Fibroblast of lung (primary cell): ENCODE results near the gene RPL41. TPM values are rescaled to one million over a fixed set of nuclear protein-coding genes. Genes with fewer than 3 reads are reported as not detected.

Source experiments
- DNase-seq, 2 donors: peaks; one replicate each; pipeline versions ENCODE4 v3.0.0 to v3.0.0-alpha.2; 2010; ENCODE audit warnings: low read depth in 2 of 2
- H2AFZ ChIP-seq: 2 replicates; pipeline ENCODE4 v1.5.1; 2012; ENCODE audit warnings: low read length, control low read depth, inconsistent platforms
- H3K27ac ChIP-seq: 2 replicates; pipeline ENCODE4 v1.5.1; 2011; ENCODE audit warnings: low read length, control low read depth; ENCODE audit not compliant: insufficient read depth
- H3K27me3 ChIP-seq: 2 replicates; pipeline ENCODE4 v1.5.1; 2011; ENCODE audit warnings: mild to moderate bottlenecking, low read length; ENCODE audit not compliant: control insufficient read depth, insufficient read depth
- H3K36me3 ChIP-seq: 2 replicates; pipeline ENCODE4 v1.5.1; 2011; ENCODE audit warnings: low read length; ENCODE audit not compliant: control insufficient read depth, insufficient read depth
- H3K4me1 ChIP-seq: 2 replicates; pipeline ENCODE4 v1.5.1; 2011; ENCODE audit warnings: low read length; ENCODE audit not compliant: control insufficient read depth, insufficient read depth; ENCODE audit errors: extremely low read depth
- H3K4me2 ChIP-seq: 2 replicates; pipeline ENCODE4 v1.5.1; 2011; ENCODE audit warnings: low read length, control low read depth; ENCODE audit not compliant: insufficient read depth; ENCODE audit errors: extremely low read depth
- H3K4me3 ChIP-seq, 4 experiments: fragments of 200-600 bp in 1 of 4; sonication (generic) in 1 of 4; replicated peaks in 1 of 4; 2 replicates each; pipeline ENCODE4 v1.5.1; 2011 to 2016; ENCODE audit warnings: low read length in 4 of 4, low read depth in 3 of 4, mild to moderate bottlenecking in 3 of 4, control low read depth in 2 of 4, inconsistent platforms in 1 of 4, mixed read lengths in 1 of 4; ENCODE audit not compliant: insufficient read depth in 1 of 4; ENCODE audit errors: control extremely low read depth in 1 of 4
- H3K79me2 ChIP-seq: 2 replicates; pipeline ENCODE4 v1.5.1; 2012; ENCODE audit warnings: mild to moderate bottlenecking, low read length, inconsistent platforms; ENCODE audit not compliant: control insufficient read depth, insufficient read depth
- H3K9ac ChIP-seq: 2 replicates; pipeline ENCODE4 v1.5.1; 2011; ENCODE audit warnings: mild to moderate bottlenecking, low read length, control low read depth; ENCODE audit not compliant: insufficient read depth
- H3K9me3 ChIP-seq: 2 replicates; pipeline ENCODE4 v1.5.1; 2012; ENCODE audit warnings: low read depth, low read length; ENCODE audit not compliant: control insufficient read depth, insufficient read depth
- H4K20me1 ChIP-seq: 2 replicates; pipeline ENCODE4 v1.5.1; 2011; ENCODE audit warnings: low read length; ENCODE audit not compliant: control insufficient read depth, insufficient read depth; ENCODE audit errors: extremely low read depth
- EZH2 ChIP-seq: IDR thresholded peaks from 2 replicates; pipeline ENCODE4 v1.5.1; 2012; ENCODE audit warnings: low read length, control low read depth, mild to moderate bottlenecking; ENCODE audit errors: missing control alignments
- polyA plus RNA-seq, 2 donors: library from polyadenylated mRNA; depleted of rRNA in 1 of 2; stranded (reverse) in 1 of 2; unstranded in 1 of 2; fragments of >200 nt; gene quantifications; 2 replicates each; pipeline ENCODE4 v1.2.1, GENCODE V29; 2011 to 2012; ENCODE audit warnings: missing spikeins in 1 of 2
- total RNA-seq: library from RNA; depleted of rRNA; stranded (reverse); fragments of >200 nt; gene quantifications from 2 replicates; pipeline ENCODE4 v1.2.1, GENCODE V29; 2014
- TF ChIP-seq, protein P1 (sequence below), 2 donors: IDR thresholded peaks in 1 of 2; conservative IDR thresholded peaks in 1 of 2; 1 replicate in 1 of 2; 2 replicates in 1 of 2; pipeline ENCODE4 v1.5.1; 2011 to 2012; ENCODE audit warnings: low read length in 2 of 2, control low read depth in 1 of 2, inconsistent platforms in 1 of 2, low read depth in 1 of 2, mild to moderate bottlenecking in 1 of 2

The RPL41 gene
- total and polyA plus RNA-seq, 2 donors (not counting 1 experiment from before 2014, with no cell fraction given), result 2,664 to 6,961 TPM

DNA sequence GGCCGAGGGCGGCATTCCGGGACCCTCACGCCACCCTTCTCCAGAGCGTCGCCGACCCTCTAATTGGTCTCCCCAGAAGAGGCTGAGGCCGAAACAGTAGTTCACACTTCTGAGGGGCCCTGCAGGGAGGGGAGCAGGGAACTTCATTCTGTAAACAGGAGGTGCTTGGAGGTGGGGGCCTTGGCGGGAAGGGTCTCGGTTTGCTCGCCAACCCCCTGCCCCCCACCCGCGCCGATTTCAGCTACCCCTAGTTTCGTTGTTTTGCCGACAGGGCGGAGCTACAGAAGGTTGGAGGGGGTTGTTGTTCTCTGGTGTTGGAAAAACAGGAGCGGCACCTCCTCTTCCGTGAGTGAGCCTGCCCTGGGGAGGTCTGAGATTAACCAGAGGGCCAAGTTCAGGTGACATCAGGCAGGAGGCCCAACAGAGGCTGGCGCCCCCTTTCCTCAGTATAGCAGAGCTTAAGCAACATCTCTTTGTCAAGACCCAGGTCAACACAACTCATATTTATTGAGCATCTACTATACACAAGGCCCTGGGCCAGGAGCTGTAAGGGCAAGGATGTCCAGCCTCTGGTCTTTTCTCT, 35.8 kb upstream of the RPL41 start:
- Histone ChIP-seq H3K9me3 (no peaks in the 10 kb centered on the region), H3K27ac (no peak overlapping the region), H3K4me3 (peak overlapping the region in 2 of 4 experiments; percentile 55 to 72), H3K4me2 (peak overlapping the region; percentile 96), H2AFZ (no peak overlapping the region), H3K9ac (no peak overlapping the region), H3K36me3 (no peaks in the 10 kb centered on the region), H3K27me3 (peaks cover 26% of the 10 kb centered on the region), H4K20me1 (no peaks in the 10 kb centered on the region), H3K79me2 (no peaks in the 10 kb centered on the region), H3K4me1 (no peaks in the 10 kb centered on the region)
- DNase-seq, result no peak
- TF ChIP-seq, protein P1, sequence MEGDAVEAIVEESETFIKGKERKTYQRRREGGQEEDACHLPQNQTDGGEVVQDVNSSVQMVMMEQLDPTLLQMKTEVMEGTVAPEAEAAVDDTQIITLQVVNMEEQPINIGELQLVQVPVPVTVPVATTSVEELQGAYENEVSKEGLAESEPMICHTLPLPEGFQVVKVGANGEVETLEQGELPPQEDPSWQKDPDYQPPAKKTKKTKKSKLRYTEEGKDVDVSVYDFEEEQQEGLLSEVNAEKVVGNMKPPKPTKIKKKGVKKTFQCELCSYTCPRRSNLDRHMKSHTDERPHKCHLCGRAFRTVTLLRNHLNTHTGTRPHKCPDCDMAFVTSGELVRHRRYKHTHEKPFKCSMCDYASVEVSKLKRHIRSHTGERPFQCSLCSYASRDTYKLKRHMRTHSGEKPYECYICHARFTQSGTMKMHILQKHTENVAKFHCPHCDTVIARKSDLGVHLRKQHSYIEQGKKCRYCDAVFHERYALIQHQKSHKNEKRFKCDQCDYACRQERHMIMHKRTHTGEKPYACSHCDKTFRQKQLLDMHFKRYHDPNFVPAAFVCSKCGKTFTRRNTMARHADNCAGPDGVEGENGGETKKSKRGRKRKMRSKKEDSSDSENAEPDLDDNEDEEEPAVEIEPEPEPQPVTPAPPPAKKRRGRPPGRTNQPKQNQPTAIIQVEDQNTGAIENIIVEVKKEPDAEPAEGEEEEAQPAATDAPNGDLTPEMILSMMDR (conservative IDR thresholded peaks at IDR 0.05 in 1 of 2, IDR thresholded peaks at IDR 0.05 in 1 of 2; ENCODE audit: low read depth in 1 of 2, low read length in 2 of 2), result no peak
- TF ChIP-seq EZH2, result no peak

DNA sequence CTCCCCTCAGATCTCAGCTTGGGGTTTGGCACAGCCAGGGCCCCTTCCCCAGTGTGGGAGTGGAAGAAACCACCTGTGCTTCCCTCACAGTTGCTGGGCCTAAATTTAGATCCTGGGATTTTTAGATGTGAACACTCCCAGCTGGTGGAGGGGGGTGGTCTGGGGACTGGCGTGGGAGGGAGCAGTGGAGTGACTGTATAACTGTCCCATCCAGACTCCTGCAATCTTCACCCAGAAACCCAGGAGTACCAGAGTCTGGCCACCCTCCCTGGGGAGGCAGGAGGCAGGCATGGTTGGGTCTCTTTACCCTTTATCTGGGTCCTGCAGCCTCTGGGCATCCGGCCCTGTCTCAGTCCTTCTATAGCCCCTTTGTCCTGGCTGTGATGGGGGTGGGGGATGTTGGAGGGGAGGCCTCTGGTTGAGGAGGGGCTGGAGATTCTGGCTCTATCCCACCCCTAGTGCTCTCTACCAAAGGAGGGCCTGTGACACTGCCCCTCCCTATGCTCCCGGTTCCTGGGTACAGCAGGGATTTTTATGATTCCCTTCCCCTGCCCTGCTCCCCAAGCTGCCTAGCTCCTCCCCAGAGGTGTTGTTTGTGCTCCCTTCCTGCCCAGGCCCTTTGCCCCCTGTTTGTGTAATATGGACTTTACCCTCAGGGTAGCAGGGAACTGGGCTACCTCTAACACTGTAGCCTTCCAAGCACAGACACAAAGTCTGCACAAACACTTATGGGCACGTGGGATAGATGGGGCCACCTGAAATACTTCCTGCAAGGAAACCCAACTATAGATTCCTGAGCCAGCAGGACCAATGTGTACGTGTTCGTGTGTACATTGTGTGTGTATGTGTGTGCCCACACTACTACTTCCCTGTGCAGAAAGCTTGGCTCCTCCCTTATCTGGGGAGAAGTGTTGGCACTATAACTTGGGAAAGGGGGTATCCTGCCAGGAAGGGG, 34.8 kb upstream of the RPL41 start:
- no peaks in the 10 kb centered on the region for H3K4me1 ChIP-seq
- no peak overlapping the region for H3K4me3 ChIP-seq
- H2AFZ ChIP-seq, result no peak overlapping the region
- H3K4me2 ChIP-seq, result no peak overlapping the region
- H3K27me3 ChIP-seq, result peaks cover 26% of the 10 kb centered on the region
- H3K27ac ChIP-seq, result no peak overlapping the region
- H4K20me1 ChIP-seq, result no peaks in the 10 kb centered on the region
- H3K9ac ChIP-seq, result no peak overlapping the region
- H3K9me3 ChIP-seq, result no peaks in the 10 kb centered on the region
- DNase-seq, result no peak
- H3K79me2 ChIP-seq, result no peaks in the 10 kb centered on the region
- H3K36me3 ChIP-seq, result no peaks in the 10 kb centered on the region
- TF ChIP-seq EZH2, result no peak
- TF ChIP-seq, protein P1 (conservative IDR thresholded peaks at IDR 0.05 in 1 of 2, IDR thresholded peaks at IDR 0.05 in 1 of 2; ENCODE audit: low read depth in 1 of 2, low read length in 2 of 2), result no peak

DNA sequence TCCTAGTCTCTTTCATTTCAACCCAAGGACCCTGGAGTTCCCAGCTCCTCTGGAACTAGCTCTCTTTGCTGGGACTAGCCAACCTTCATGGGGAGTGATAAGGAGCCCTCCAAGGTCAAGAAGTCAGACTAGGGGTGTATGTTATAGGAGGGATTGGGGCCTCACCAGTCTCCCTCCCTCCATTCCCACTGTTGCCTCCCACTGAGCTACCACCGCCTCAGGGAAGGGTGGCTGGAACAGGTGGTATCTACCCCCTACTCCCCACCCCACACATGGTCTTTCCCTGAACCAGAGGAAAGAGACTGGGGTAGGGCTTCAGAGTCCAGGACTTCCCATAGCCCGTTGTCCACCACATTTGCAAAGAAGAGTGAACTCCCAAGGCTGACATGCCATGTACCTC, 34.1 kb upstream of the RPL41 start:
- no peak for DNase-seq
- H2AFZ ChIP-seq, result no peak overlapping the region
- no peak overlapping the region for H3K4me3 ChIP-seq
- H3K79me2 ChIP-seq, result no peaks in the 10 kb centered on the region
- H3K4me2 ChIP-seq, result no peak overlapping the region
- H3K4me1 ChIP-seq, result no peaks in the 10 kb centered on the region
- no peak overlapping the region for H3K9ac ChIP-seq
- no peaks in the 10 kb centered on the region for H4K20me1 ChIP-seq
- H3K27ac ChIP-seq, result no peak overlapping the region
- H3K36me3 ChIP-seq, result no peaks in the 10 kb centered on the region
- no peaks in the 10 kb centered on the region for H3K9me3 ChIP-seq
- peaks cover 26% of the 10 kb centered on the region for H3K27me3 ChIP-seq
- no peak for TF ChIP-seq EZH2
- TF ChIP-seq, protein P1 (conservative IDR thresholded peaks at IDR 0.05 in 1 of 2, IDR thresholded peaks at IDR 0.05 in 1 of 2; ENCODE audit: low read depth in 1 of 2, low read length in 2 of 2), result no peak
